Cardiac muscle cell (in vitro differentiated cells and primary cell): ENCODE results near the gene CPXM2. TPM values are rescaled to one million over a fixed set of nuclear protein-coding genes. Genes with fewer than 3 reads are reported as not detected.

ENCODE experiments used
- DNase-seq, 2 donors: peaks; one replicate each; pipeline versions ENCODE4 v3.0.0 to v3.0.0-alpha.2; 2010 to 2017; ENCODE audit warnings: low read depth in 1 of 2, low spot score in 1 of 2
- H3K27ac ChIP-seq: fragments of 200-600 bp; sonication (generic); 2 replicates; pipeline ENCODE4 v1.5.1; 2016
- H3K27me3 ChIP-seq: fragments of 200-600 bp; sonication (generic); 2 replicates; pipeline ENCODE4 v1.6.0; 2016; ENCODE audit warnings: control low read depth
- H3K36me3 ChIP-seq: fragments of 200-600 bp; sonication (generic); 2 replicates; pipeline ENCODE4 v1.5.1; 2016; ENCODE audit warnings: control low read depth
- H3K4me1 ChIP-seq: fragments of 200-600 bp; sonication (generic); 2 replicates; pipeline ENCODE4 v1.8.1; 2017; ENCODE audit warnings: low read depth, mild to moderate bottlenecking, mixed run types
- H3K4me3 ChIP-seq: fragments of 200-600 bp; sonication (generic); 2 replicates; pipeline ENCODE4 v1.5.1; 2016; ENCODE audit warnings: mild to moderate bottlenecking
- H3K9me3 ChIP-seq: fragments of 200-600 bp; sonication (generic); 2 replicates; pipeline ENCODE4 v1.5.1; 2017; ENCODE audit warnings: low read depth, mild to moderate bottlenecking, control low read depth
- polyA plus RNA-seq: library from polyadenylated mRNA; unstranded; fragments of >200 nt; fragmentation: Nextera tagmentation; extraction: Ambion mirVana; gene quantifications from 2 replicates; pipeline ENCODE4 v1.2.1, GENCODE V29; 2016
- total RNA-seq: library from RNA; depleted of rRNA; stranded (reverse); fragments of >200 nt; gene quantifications from 2 replicates; pipeline ENCODE4 v1.2.3, GENCODE V29; 2016
- TF ChIP-seq, protein P1 (sequence below): IDR thresholded peaks from 2 replicates; pipeline ENCODE4 v1.5.1; 2012; ENCODE audit warnings: low read depth, mild to moderate bottlenecking, low read length

CPXM2 gene
- total and polyA plus RNA-seq, 2 experiments from 2014 or later: 0.39 to 1.3 TPM

DNA sequence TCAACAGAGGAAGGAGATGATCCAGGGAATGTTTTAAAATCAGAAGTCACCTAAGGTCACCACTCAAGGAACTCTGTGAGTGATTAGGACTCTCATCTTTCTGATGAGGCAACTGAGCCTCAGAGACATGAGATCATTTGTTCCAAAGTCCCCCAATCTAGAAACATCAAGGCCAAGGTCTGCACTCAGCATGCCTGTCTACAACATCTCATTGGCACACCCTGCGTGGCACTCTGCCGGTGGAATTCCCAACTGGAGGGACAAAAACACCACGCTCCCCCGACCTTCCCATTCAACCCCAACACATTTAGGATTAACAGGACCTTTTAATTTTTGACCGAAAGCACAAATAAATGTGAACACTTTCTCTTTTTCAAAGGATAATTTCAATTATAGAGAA lies 31.4 kb downstream of the CPXM2 start:
- TF ChIP-seq, protein P1, sequence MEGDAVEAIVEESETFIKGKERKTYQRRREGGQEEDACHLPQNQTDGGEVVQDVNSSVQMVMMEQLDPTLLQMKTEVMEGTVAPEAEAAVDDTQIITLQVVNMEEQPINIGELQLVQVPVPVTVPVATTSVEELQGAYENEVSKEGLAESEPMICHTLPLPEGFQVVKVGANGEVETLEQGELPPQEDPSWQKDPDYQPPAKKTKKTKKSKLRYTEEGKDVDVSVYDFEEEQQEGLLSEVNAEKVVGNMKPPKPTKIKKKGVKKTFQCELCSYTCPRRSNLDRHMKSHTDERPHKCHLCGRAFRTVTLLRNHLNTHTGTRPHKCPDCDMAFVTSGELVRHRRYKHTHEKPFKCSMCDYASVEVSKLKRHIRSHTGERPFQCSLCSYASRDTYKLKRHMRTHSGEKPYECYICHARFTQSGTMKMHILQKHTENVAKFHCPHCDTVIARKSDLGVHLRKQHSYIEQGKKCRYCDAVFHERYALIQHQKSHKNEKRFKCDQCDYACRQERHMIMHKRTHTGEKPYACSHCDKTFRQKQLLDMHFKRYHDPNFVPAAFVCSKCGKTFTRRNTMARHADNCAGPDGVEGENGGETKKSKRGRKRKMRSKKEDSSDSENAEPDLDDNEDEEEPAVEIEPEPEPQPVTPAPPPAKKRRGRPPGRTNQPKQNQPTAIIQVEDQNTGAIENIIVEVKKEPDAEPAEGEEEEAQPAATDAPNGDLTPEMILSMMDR: no peak
- H3K36me3 ChIP-seq: no peaks in the 10 kb centered on the region

DNA sequence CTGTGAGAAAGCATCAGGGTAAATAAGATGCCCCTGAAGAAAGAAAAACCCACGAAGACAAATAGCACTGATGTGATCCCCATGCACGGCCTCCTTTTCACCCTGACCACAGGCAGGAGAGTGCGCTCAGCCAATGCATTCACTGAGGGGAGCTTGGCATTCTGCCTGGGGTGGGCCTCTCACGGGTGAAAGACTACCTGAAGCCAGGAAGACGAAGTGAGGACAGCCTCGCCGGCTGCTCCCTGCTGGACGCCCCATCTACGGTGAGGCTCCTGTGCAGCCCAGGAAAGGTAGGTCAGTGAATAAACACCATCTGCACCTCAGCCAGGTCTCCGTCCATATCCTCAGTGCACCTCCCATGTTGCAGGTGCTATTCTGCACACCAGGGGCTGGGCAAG lies 32.0 kb downstream of the CPXM2 start:
- DNase-seq: no peak
- TF ChIP-seq, protein P1: no peak
- Histone ChIP-seq H3K4me3 (no peak overlapping the region), H3K27me3 (no peaks in the 10 kb centered on the region), H3K27ac (no peak overlapping the region), H3K4me1 (peaks cover 4% of the 10 kb centered on the region), H3K9me3 (no peaks in the 10 kb centered on the region), H3K36me3 (no peaks in the 10 kb centered on the region)

More for the DNA sequence above, 31.4 kb downstream of the CPXM2 start:
- Histone ChIP-seq H3K27me3 (no peaks in the 10 kb centered on the region), H3K4me3 (no peak overlapping the region), H3K27ac (no peak overlapping the region), H3K4me1 (no peaks in the 10 kb centered on the region), H3K9me3 (no peaks in the 10 kb centered on the region)
- no peak for DNase-seq

DNA sequence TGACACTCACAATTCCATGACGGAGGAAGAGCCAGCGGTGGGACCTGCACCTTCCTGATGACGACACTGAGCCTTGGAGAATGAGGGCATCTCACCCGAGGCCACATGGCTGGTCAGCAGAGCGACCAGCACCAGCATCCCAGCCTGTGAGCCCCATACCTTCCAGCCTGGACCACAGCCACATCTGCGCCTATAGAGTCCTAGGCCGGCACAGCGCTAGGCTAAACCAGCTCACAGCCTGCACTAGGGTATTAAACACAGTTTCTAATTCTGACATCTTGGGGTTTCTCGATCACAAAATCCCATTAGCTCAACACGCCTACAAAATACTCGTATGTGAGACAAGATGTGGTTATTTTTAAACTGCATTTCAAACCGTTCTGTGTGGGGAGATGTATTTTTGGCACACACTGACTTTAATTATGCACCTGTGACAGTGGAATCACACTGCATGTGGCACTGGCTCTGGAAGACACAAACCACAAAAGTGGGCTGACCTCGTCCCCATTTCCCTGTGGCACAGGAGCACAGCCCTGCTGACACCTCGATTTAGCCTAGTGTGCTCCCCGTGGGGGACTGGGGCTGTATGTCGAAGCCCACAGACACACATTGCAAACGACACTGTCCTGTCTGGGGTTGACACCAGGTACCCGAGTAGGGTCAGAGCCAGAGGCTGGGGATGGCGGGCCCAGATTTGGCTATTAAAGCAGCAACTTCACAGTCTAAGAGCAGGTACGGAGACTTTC lies 32.5 kb downstream of the CPXM2 start:
- DNase-seq: no peak
- H3K27ac ChIP-seq: no peak overlapping the region
- no peak overlapping the region for H3K4me3 ChIP-seq
- peaks cover 6% of the 10 kb centered on the region for H3K4me1 ChIP-seq
- no peaks in the 10 kb centered on the region for H3K27me3 ChIP-seq
- no peaks in the 10 kb centered on the region for H3K9me3 ChIP-seq
- H3K36me3 ChIP-seq: no peaks in the 10 kb centered on the region
- TF ChIP-seq, protein P1: no peak

DNA sequence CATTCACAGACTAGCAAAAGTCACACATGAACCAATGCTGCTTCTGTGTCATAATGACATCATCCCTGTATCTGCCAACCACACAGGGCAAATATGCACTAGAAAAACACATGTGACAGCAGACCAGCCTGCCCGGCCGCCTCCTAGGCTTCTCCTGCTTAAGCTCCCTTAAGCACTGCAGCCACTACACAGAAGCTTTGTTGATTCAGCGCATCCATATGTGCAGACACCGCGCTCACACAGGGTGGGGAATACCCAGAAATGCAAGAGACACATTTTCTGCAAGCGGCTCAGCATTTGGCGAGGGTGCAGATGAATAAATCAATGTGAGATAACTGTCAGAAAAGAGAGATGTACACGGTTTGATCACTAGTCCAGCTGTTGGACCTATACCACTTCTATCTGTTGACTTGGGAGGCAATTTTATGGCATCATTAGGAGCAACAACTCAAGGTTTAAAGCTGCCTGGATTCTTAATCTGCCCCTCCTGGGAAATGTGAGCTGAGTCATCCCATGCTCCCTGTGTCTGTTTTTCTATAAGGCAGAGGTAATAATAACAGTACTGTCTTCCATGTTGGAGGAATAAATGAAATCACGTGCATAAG lies 33.4 kb downstream of the CPXM2 start:
- H3K36me3 ChIP-seq: no peaks in the 10 kb centered on the region
- H3K27ac ChIP-seq: no peak overlapping the region
- TF ChIP-seq, protein P1: no peak
- no peaks in the 10 kb centered on the region for H3K9me3 ChIP-seq
- no peaks in the 10 kb centered on the region for H3K27me3 ChIP-seq
- H3K4me1 ChIP-seq: peaks cover 6% of the 10 kb centered on the region
- DNase-seq: peak in 1 of 2 donors; percentile 12
- H3K4me3 ChIP-seq: no peak overlapping the region

DNA sequence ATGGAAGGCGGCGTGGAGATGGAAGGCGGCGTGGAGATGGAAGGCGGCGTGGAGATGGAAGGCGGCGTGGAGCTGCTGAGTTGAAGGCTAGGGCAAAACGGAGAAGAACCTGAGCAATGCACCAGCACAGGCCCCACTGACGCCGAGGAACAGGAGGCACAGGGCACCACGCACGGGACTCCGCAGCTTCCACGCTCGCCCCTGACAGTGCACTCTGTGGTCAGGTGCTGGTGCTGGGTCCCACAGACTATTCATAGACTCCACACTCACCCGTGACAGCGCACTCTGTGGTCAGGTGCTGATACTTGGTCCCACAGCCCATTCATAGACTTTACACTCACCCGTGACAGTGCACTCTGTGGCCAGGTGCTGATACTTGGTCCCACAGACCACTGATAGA lies 34.0 kb downstream of the CPXM2 start:
- H3K27me3 ChIP-seq: no peaks in the 10 kb centered on the region
- TF ChIP-seq, protein P1: no peak
- H3K9me3 ChIP-seq: no peaks in the 10 kb centered on the region
- H3K36me3 ChIP-seq: no peaks in the 10 kb centered on the region
- H3K27ac ChIP-seq: no peak overlapping the region
- DNase-seq: no peak
- H3K4me1 ChIP-seq: peaks cover 6% of the 10 kb centered on the region
- H3K4me3 ChIP-seq: no peak overlapping the region
